H1 (cell line): Measurements from ENCODE around the gene SGCD. TPM values are rescaled to one million over a fixed set of nuclear protein-coding genes. Genes with fewer than 3 reads are reported as not detected.

Experiments
- CTCF ChIA-PET: fragments of 300-600 bp; sonication (Branson Sonifier 250); formaldehyde crosslinking; loops from one replicate; lab custom pipeline; 2021; ENCODE audit not compliant: partially characterized antibody; lab: Charles Lee
- POLR2A ChIA-PET: fragments of 300-600 bp; sonication (Branson Sonifier 250); formaldehyde crosslinking; loops from one replicate; lab custom pipeline; 2021; ENCODE audit warnings: inconsistent platforms; ENCODE audit not compliant: partially characterized antibody; lab: Charles Lee
- DNase-seq, 2 experiments: peaks; one replicate each; pipeline versions ENCODE4 v3.0.0 to v3.0.0-alpha.2; 2010 to 2022; ENCODE audit warnings: low spot score in 2 of 2, low read depth in 1 of 2, mixed read lengths in 1 of 2
- FAIRE-seq: peaks from 2 replicates; lab custom pipeline; 2011; peaks lifted over from hg19 to GRCh38; lab: Jason Lieb, UNC
- H2AFZ ChIP-seq: 2 replicates; pipeline ENCODE4 v1.8.1; 2012; ENCODE audit warnings: low read length, inconsistent platforms
- H2AK5ac ChIP-seq: 2 replicates; pipeline ENCODE4 v1.6.1; 2013; ENCODE audit warnings: low read depth, low read length
- H2BK120ac ChIP-seq: replicated peaks from 2 replicates; pipeline ENCODE3; 2013; ENCODE audit warnings: low read depth, low read length, inconsistent platforms
- H2BK12ac ChIP-seq: 2 replicates; pipeline ENCODE4 v1.6.1; 2013; ENCODE audit warnings: low read depth, low read length
- H2BK15ac ChIP-seq: 2 replicates; pipeline ENCODE4 v1.6.1; 2013; ENCODE audit warnings: low read length
- H2BK20ac ChIP-seq: 2 replicates; pipeline ENCODE4 v1.6.1; 2013; ENCODE audit warnings: low read length
- H2BK5ac ChIP-seq: 2 replicates; pipeline ENCODE4 v1.6.1; 2013; ENCODE audit warnings: low read depth, low read length
- H3K14ac ChIP-seq: 2 replicates; pipeline ENCODE4 v1.6.1; 2013; ENCODE audit warnings: inconsistent platforms; ENCODE audit not compliant: insufficient read length
- H3K18ac ChIP-seq: 2 replicates; pipeline ENCODE4 v1.6.1; 2013; ENCODE audit warnings: low read length; ENCODE audit errors: extremely low read depth
- H3K23ac ChIP-seq: 2 replicates; pipeline ENCODE4 v1.6.1; 2013; ENCODE audit warnings: inconsistent platforms; ENCODE audit not compliant: insufficient read length
- H3K23me2 ChIP-seq: 2 replicates; pipeline ENCODE4 v1.6.1; 2013; ENCODE audit warnings: low read depth, low read length
- H3K27ac ChIP-seq: 2 replicates; pipeline ENCODE4 v1.6.1; 2011; ENCODE audit warnings: low read depth, low read length, inconsistent platforms
- H3K27me3 ChIP-seq, 4 experiments: replicated peaks in 1 of 4; 1 replicate in 1 of 4; 2 replicates in 3 of 4; pipeline versions ENCODE4 v1.6.1 to v1.8.1; 2011 to 2013; ENCODE audit warnings: low read length in 3 of 4, mild to moderate bottlenecking in 3 of 4, inconsistent platforms in 2 of 4, mixed read lengths in 2 of 4, moderate library complexity in 1 of 4; ENCODE audit not compliant: control insufficient read depth in 3 of 4, insufficient read depth in 3 of 4; ENCODE audit errors: extremely low read depth in 1 of 4
- H3K36me3 ChIP-seq, 4 experiments: 2 replicates each; pipeline versions ENCODE4 v1.6.1 to v1.8.1; 2011 to 2013; ENCODE audit warnings: mild to moderate bottlenecking in 4 of 4, low read length in 3 of 4, moderate library complexity in 2 of 4, control low read depth in 1 of 4, inconsistent platforms in 1 of 4; ENCODE audit not compliant: insufficient read depth in 4 of 4, control insufficient read depth in 2 of 4
- H3K4ac ChIP-seq: replicated peaks from 2 replicates; pipeline ENCODE3; 2013; ENCODE audit warnings: low read length, low read depth, mixed read lengths, inconsistent platforms; ENCODE audit not compliant: insufficient read length
- H3K4me1 ChIP-seq, 4 experiments: replicated peaks in 1 of 4; 1 replicate in 1 of 4; 2 replicates in 3 of 4; pipeline versions ENCODE4 v1.6.1 to v1.8.1; 2011 to 2013; ENCODE audit warnings: low read length in 3 of 4, inconsistent platforms in 2 of 4, mixed read lengths in 1 of 4; ENCODE audit not compliant: insufficient read depth in 4 of 4, control insufficient read depth in 3 of 4
- H3K4me2 ChIP-seq, 2 experiments: 2 replicates each; pipeline versions ENCODE4 v1.6.1 to v1.8.1; 2011 to 2013; ENCODE audit warnings: low read depth in 2 of 2, low read length in 2 of 2, control low read depth in 1 of 2, inconsistent platforms in 1 of 2, mild to moderate bottlenecking in 1 of 2; ENCODE audit not compliant: insufficient read depth in 1 of 2
- H3K4me3 ChIP-seq, 4 experiments: fragments of 200-600, 300-600 bp in 1 of 4; sonication (generic), shearing (Covaris generic), sonication (Bioruptor Twin) in 1 of 4; 2 replicates each; pipeline versions ENCODE4 v1.5.1 to v1.8.1; 2011 to 2016; ENCODE audit warnings: low read length in 4 of 4, low read depth in 3 of 4, control low read depth in 2 of 4, inconsistent platforms in 2 of 4, mild to moderate bottlenecking in 2 of 4, mixed read lengths in 1 of 4, moderate library complexity in 1 of 4; ENCODE audit not compliant: insufficient read depth in 2 of 4; ENCODE audit errors: extremely low read depth in 1 of 4
- H3K56ac ChIP-seq: replicated peaks from 2 replicates; pipeline ENCODE3; 2013; ENCODE audit warnings: low read depth, mild to moderate bottlenecking, mixed read lengths, low read length, inconsistent platforms; ENCODE audit not compliant: insufficient read length
- H3K79me1 ChIP-seq: 2 replicates; pipeline ENCODE4 v1.6.1; 2013; ENCODE audit warnings: low read depth, low read length, control low read depth
- H3K79me2 ChIP-seq, 2 experiments: 2 replicates each; pipeline versions ENCODE4 v1.6.1 to v1.8.1; 2012 to 2013; ENCODE audit warnings: low read length in 2 of 2, mild to moderate bottlenecking in 2 of 2, inconsistent platforms in 1 of 2; ENCODE audit not compliant: insufficient read depth in 2 of 2, control insufficient read depth in 1 of 2
- H3K9ac ChIP-seq, 4 experiments: replicated peaks in 1 of 4; 1 replicate in 1 of 4; 2 replicates in 3 of 4; pipeline versions ENCODE4 v1.6.1 to v1.8.1; 2011 to 2013; ENCODE audit warnings: low read depth in 3 of 4, low read length in 3 of 4, control low read depth in 2 of 4, mild to moderate bottlenecking in 2 of 4, moderate library complexity in 2 of 4, inconsistent platforms in 1 of 4; ENCODE audit errors: extremely low read depth in 1 of 4
- H3K9me3 ChIP-seq, 2 experiments: 2 replicates each; pipeline versions ENCODE4 v1.6.1 to v1.8.1; 2012 to 2013; ENCODE audit warnings: mild to moderate bottlenecking in 2 of 2, moderate library complexity in 2 of 2, control low read depth in 1 of 2, inconsistent platforms in 1 of 2, low read depth in 1 of 2, low read length in 1 of 2, mixed read lengths in 1 of 2; ENCODE audit not compliant: insufficient read depth in 2 of 2
- H4K20me1 ChIP-seq, 2 experiments: replicated peaks in 1 of 2; 2 replicates each; pipeline versions ENCODE3 to v1.8.1; 2011 to 2013; ENCODE audit warnings: inconsistent platforms in 2 of 2, low read length in 2 of 2, mild to moderate bottlenecking in 1 of 2; ENCODE audit not compliant: insufficient read depth in 2 of 2, control insufficient read depth in 1 of 2
- H4K5ac ChIP-seq: 2 replicates; pipeline ENCODE4 v1.6.1; 2013; ENCODE audit warnings: low read length, low read depth, mixed read lengths, inconsistent platforms; ENCODE audit not compliant: insufficient read length
- H4K8ac ChIP-seq: 2 replicates; pipeline ENCODE4 v1.8.0; 2013; ENCODE audit warnings: mild to moderate bottlenecking, moderate library complexity, low read length, inconsistent platforms; ENCODE audit not compliant: insufficient read depth; ENCODE audit errors: extremely low read depth
- H4K91ac ChIP-seq: replicated peaks from 2 replicates; pipeline ENCODE3; 2013; ENCODE audit warnings: low read length, mixed read lengths, inconsistent platforms; ENCODE audit not compliant: insufficient read length
- GTF2F1 ChIP-seq: IDR thresholded peaks from 2 replicates; pipeline ENCODE4 v1.6.1; 2012; ENCODE audit warnings: low read depth, low read length, improper control_type of control experiment, borderline replicate concordance
- SIX5 ChIP-seq: IDR thresholded peaks from 2 replicates; pipeline ENCODE4 v1.6.1; 2011; ENCODE audit warnings: mild to moderate bottlenecking, low read depth, low read length
- TBP ChIP-seq: IDR thresholded peaks from 2 replicates; pipeline ENCODE4 v1.6.1; 2011; ENCODE audit warnings: low read depth, low read length, improper control_type of control experiment
- YY1 ChIP-seq: IDR thresholded peaks from 2 replicates; pipeline ENCODE4 v1.6.1; 2011; ENCODE audit warnings: low read depth, mild to moderate bottlenecking, low read length
- WGBS, 2 experiments: shearing (Covaris generic) in 1 of 2; methylation state at CpG; one replicate each; pipeline versions ENCODE4 v1.1.6 to v1.1.7; 2013 to 2015; ENCODE audit warnings: low lambda C conversion rate in 2 of 2, mixed read lengths in 2 of 2, inconsistent platforms in 1 of 2, low coverage in 1 of 2, missing lambda C conversion rate in 1 of 2; ENCODE audit not compliant: insufficient replicate concordance in 2 of 2, insufficient coverage in 1 of 2, insufficient read length in 1 of 2; ENCODE audit errors: extremely low coverage in 1 of 2, missing lambda C conversion rate in 1 of 2; 5-methylcytosine and 5-hydroxymethylcytosine counted together
- polyA plus RNA-seq, 7 experiments: library from polyadenylated mRNA; depleted of rRNA in 3 of 7; stranded (reverse) in 5 of 7; unstranded in 2 of 7; fragments of >200 nt in 5 of 7; fragments of 200-250 nt in 2 of 7; gene quantifications; 1 replicate in 5 of 7; 2 replicates in 1 of 7; 4 replicates in 1 of 7; pipeline versions ENCODE4 v1.2.1 to v1.2.3, GENCODE V29; 2011 to 2013; ENCODE audit warnings: missing spikeins in 2 of 7, mixed read lengths in 2 of 7
- total RNA-seq: library from RNA; stranded (reverse); fragmentation: NEBNext Ultra II Directional; extraction: Animal tissue kit (Norgen Biotek cat#: 25700); gene quantifications from 2 replicates; pipeline ENCODE4 v1.2.1, GENCODE V29; 2021

Gene SGCD
- total and polyA plus RNA-seq, 2 of the 8 experiments (the other 6 are each of a cell fraction or from before 2014, with no cell fraction given), result 0.04 to 0.08 TPM

DNA sequence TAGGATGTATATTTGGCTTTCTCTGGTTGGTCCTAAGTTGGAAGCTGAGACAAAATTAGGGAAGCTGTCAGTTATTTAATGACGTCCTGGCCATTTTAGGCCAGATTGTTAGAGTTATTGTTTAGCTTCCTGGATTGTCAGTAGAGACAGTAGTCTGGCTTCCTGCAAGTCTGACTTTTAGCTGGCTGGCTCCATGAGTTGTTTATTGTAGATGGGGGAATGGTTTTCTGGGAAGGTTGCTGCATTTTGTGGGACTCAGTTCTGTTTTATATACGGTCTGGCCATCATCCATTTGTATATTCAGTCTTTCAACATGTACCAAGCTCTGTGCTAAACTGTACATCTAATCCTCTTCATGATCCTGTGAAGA is 68.3 kb downstream of the SGCD start:
- no peak for DNase-seq
- TF ChIP-seq SIX5 (no peak), GTF2F1 (no peak), YY1 (no peak), TBP (no peak)

More for the DNA sequence above, 68.3 kb downstream of the SGCD start:
- Histone ChIP-seq H3K27ac (no peak overlapping the region), H4K8ac (no peak overlapping the region), H2BK5ac (no peak overlapping the region), H2BK12ac (no peak overlapping the region), H3K14ac (no peak overlapping the region), H4K91ac (no peak overlapping the region), H3K4me1 (no peaks in the 10 kb centered on the region), H4K20me1 (no peaks in the 10 kb centered on the region), H3K4ac (no peak overlapping the region), H2BK20ac (no peak overlapping the region), H2AFZ (no peak overlapping the region), H3K79me2 (no peaks in the 10 kb centered on the region), H3K56ac (no peak overlapping the region), H3K9ac (no peak overlapping the region), H3K23me2 (no peaks in the 10 kb centered on the region), H3K36me3 (no peaks in the 10 kb centered on the region), H3K23ac (no peak overlapping the region), H3K18ac (no peak overlapping the region), H3K4me3 (no peak overlapping the region), H2BK15ac (no peak overlapping the region), H3K4me2 (no peak overlapping the region), H3K27me3 (no peaks in the 10 kb centered on the region), H3K79me1 (no peaks in the 10 kb centered on the region), H2BK120ac (no peak overlapping the region), H2AK5ac (no peak overlapping the region), H4K5ac (no peak overlapping the region), H3K9me3 (no peaks in the 10 kb centered on the region)
- FAIRE-seq, result no peak
- CTCF ChIA-PET, result interaction anchor here (0.8 to 0.9 kb wide), 2 partner anchors 77 to 462 kb away, joined by 3 read pairs; no protein-coding TSS in a partner anchor
- 85% methylated on average over 2 of the region's 2 CpGs; no CpG with 5 or more reads in 1 of the 2 experiments for WGBS, 2 experiments
- POLR2A ChIA-PET, result no interaction called here
